Ascending aorta (tissue), 2 donors: ENCODE results near the gene FRMD1. TPM values are rescaled to one million over a fixed set of nuclear protein-coding genes. Genes with fewer than 3 reads are reported as not detected.

Experiments used
- DNase-seq, 2 donors: peaks; one replicate each; pipeline ENCODE4 v3.0.0-alpha.2; 2019; ENCODE audit warnings: low spot score in 2 of 2
- H3K27ac ChIP-seq, 2 donors: fragments of 200-600 bp; sonication (generic); one replicate each; pipeline ENCODE4 v1.5.1; 2016 to 2017; ENCODE audit warnings: mild to moderate bottlenecking in 1 of 2
- H3K27me3 ChIP-seq: fragments of 200-600 bp; sonication (generic); one replicate; pipeline ENCODE4 v1.5.1; 2017
- H3K36me3 ChIP-seq, 2 donors: fragments of 200-600 bp; sonication (generic); one replicate each; pipeline ENCODE4 v1.5.1; 2016
- H3K4me1 ChIP-seq, 2 donors: fragments of 200-600 bp; sonication (generic); one replicate each; pipeline ENCODE4 v1.5.1; 2016 to 2017; ENCODE audit warnings: mild to moderate bottlenecking in 1 of 2
- H3K4me3 ChIP-seq, 2 donors: fragments of 200-600 bp; sonication (generic); one replicate each; pipeline ENCODE4 v1.5.1; 2016 to 2017; ENCODE audit warnings: mild to moderate bottlenecking in 1 of 2
- H3K9me3 ChIP-seq, 2 donors: fragments of 200-600 bp; sonication (generic); one replicate each; pipeline ENCODE4 v1.5.1; 2016
- CTCF ChIP-seq, 3 experiments: fragments of 200-600 bp in 2 of 3; fragments of 450-650 bp in 1 of 3; sonication (generic) in 2 of 3; IDR thresholded peaks; one replicate each; pipeline ENCODE4 v1.5.1; 2016 to 2019; ENCODE audit warnings: antibody characterized with exemption in 3 of 3, mild to moderate bottlenecking in 1 of 3, moderate library complexity in 1 of 3
- intact Hi-C: fragments of 100-400 bp; cut with DNase I; formaldehyde crosslinking; loops from one replicate; pipeline ENCODE4 v1.15.1; 2023
- total RNA-seq: library from RNA; depleted of rRNA; stranded (reverse); fragments of >200 nt; gene quantifications from one replicate; pipeline ENCODE4 v1.1.0, GENCODE V29; 2016

The FRMD1 gene
- total RNA-seq, 1 donor from 2014 or later: not detected

- H3K4me3 ChIP-seq: no peak overlapping the region
- peaks cover 5 to 19% of the 10 kb centered on the region in 2 donors for H3K9me3 ChIP-seq
- intact Hi-C loops: no loop called here
- H3K27me3 ChIP-seq: no peaks in the 10 kb centered on the region
- H3K27ac ChIP-seq: no peak overlapping the region
- no peaks in the 10 kb centered on the region for H3K36me3 ChIP-seq
- no peak for DNase-seq
- no peaks in the 10 kb centered on the region for H3K4me1 ChIP-seq
- no peak for TF ChIP-seq CTCF (IDR thresholded peaks at IDR 0.05)
Observed at GRCh38 chr6:168042426-168043192, 36.4 kb downstream of the FRMD1 start.

- Histone ChIP-seq H3K27ac (no peak overlapping the region), H3K36me3 (no peaks in the 10 kb centered on the region), H3K4me3 (no peak overlapping the region), H3K9me3 (peaks cover 5 to 19% of the 10 kb centered on the region in 2 donors), H3K4me1 (no peaks in the 10 kb centered on the region), H3K27me3 (no peaks in the 10 kb centered on the region)
- intact Hi-C loops: no loop called here
- TF ChIP-seq CTCF (IDR thresholded peaks at IDR 0.05): no peak
- no peak for DNase-seq
Observed at GRCh38 chr6:168041928-168042327, 37.1 kb downstream of the FRMD1 start.

DNA sequence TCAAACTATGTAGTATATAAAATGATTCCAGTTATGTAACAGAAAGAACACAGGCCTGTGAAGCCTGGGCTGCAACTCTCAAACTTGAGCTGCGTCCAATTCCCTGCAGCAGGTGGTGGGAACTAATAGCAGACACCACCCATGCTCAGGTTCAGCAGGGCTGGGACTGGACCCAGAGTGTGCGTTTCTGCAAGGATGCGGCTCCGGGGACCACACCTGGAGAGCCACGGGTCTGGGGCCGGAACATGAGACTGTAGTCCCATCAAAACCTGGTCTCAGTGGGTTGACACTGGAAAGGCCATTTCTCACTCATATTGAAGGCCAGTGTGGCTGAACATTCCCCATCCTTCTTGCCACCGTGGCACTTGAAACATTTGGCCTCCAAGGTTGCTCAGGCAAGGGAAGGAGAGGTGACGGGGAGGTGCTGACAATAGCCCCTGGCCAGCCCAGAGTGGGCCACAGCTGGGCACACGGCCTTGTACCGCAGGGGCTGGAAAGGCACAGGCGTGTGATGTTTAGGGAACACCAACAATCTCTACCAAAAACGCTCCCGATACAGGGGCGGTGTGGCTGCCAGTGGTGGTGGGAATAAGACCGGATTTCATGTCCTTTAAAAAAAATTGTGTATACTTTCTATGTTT lies 38.0 kb downstream of the FRMD1 start:
- Histone ChIP-seq H3K27me3 (no peaks in the 10 kb centered on the region), H3K9me3 (peaks cover 5 to 19% of the 10 kb centered on the region in 2 donors), H3K27ac (no peak overlapping the region), H3K36me3 (no peaks in the 10 kb centered on the region), H3K4me1 (no peaks in the 10 kb centered on the region), H3K4me3 (no peak overlapping the region)
- TF ChIP-seq CTCF (IDR thresholded peaks at IDR 0.05): no peak
- DNase-seq: no peak
- intact Hi-C loops: no loop called here

GRCh38 chr6:168039849-168040248 lies 39.2 kb downstream of the FRMD1 start:
- Histone ChIP-seq H3K36me3 (no peaks in the 10 kb centered on the region), H3K27ac (no peak overlapping the region), H3K4me1 (no peaks in the 10 kb centered on the region), H3K9me3 (peaks cover 5 to 19% of the 10 kb centered on the region in 2 donors), H3K4me3 (no peak overlapping the region), H3K27me3 (no peaks in the 10 kb centered on the region)
- intact Hi-C loops: no loop called here
- TF ChIP-seq CTCF (IDR thresholded peaks at IDR 0.05): no peak
- DNase-seq: no peak

DNA sequence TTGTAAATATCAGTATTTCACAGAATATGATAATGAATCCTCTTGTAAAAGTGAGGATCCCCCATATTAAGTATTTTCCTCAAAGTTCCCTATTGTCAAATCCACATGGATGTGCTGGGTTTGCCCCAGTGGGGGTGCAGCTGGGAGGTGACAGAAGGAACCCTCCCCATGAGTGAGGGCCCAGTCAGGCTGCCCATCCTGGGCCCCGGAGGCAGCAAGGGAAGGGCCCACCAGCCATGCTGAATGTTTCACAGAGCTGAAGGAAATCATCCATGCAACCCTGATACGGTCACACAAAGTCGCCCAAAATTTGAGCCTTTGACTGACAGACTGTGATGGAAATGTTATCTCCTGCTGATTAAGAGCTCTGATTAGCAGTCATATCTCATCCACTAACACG lies 39.7 kb downstream of the FRMD1 start:
- intact Hi-C loops: no loop called here
- no peaks in the 10 kb centered on the region for H3K4me1 ChIP-seq
- no peak for DNase-seq
- no peak overlapping the region for H3K27ac ChIP-seq
- no peak for TF ChIP-seq CTCF (IDR thresholded peaks at IDR 0.05)
- no peaks in the 10 kb centered on the region for H3K36me3 ChIP-seq
- H3K27me3 ChIP-seq: no peaks in the 10 kb centered on the region
- H3K9me3 ChIP-seq: peaks cover 5 to 19% of the 10 kb centered on the region in 2 donors
- no peak overlapping the region for H3K4me3 ChIP-seq
